ENCODE measurements around the gene LSS.

LSS gene

DNA sequence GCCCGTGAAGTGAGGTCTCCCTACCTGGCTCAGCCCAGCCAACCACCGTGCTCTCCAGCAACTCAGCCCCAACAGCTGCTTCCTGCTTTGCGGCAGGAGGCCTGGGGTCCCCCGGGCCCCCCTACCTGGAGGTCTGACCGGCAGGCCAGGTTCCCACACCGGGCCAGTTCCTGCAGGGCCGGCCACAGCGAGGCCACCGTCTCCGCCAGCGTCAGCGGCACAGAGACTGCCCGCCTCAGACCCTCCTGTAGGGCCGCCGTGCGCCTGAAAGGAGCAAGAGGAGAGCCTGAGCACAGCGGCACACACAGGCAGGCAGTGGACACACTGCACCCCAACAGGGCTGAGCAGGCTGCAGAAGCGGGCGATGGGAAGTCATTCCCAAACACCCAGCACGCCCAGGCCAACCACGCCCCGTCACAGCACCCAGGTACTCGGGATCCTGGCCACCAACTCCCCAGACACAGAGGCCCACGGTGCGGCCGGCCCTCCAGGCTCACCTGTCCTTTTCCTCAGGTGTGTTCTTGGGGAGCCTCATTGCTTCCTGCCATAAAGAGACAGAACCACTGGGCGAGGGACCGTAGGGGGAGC, 90.1 kb downstream of the LSS start:
- DNase-seq (ENCODE audit: low read depth, low spot score), result no peak
